GM19397 (cell line): Measurements from ENCODE around the gene F8.
A peak's percentile ranks its signal among the peaks of the same experiment; 100 is the strongest.
"Not testable (repeated sequence)": the region's sequence is repeated elsewhere in the genome, so short reads cannot be mapped to it uniquely, and the experiment has no call there.

Experiments
- ATAC-seq: cut with Tn5 transposase; IDR thresholded peaks from one replicate; pipeline ENCODE4 v1.9.1; 2021; ENCODE audit warnings: mild to moderate bottlenecking, moderate library complexity; ENCODE audit not compliant: unreplicated experiment

Gene F8

DNA sequence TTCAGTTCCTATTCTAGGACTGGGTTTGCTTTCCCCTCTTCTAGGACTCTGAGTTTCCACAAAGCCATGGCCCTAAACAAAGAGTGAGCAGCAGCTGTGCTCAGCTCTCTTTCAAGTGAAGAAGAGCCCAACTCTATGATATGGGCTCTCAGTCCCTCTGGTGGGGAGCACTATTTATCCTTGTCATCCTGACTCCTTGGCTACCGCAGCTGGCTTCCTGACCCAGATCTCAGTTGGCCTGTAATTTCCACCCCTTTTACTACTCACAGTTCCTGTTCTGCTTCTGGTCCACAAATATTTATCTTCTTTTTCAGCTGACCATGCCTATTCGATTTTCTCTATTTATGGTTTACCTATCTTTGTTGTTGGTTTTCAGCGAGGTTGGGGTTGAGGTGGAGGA is 33.8 kb downstream of the F8 start:
- ATAC-seq = no peak

DNA sequence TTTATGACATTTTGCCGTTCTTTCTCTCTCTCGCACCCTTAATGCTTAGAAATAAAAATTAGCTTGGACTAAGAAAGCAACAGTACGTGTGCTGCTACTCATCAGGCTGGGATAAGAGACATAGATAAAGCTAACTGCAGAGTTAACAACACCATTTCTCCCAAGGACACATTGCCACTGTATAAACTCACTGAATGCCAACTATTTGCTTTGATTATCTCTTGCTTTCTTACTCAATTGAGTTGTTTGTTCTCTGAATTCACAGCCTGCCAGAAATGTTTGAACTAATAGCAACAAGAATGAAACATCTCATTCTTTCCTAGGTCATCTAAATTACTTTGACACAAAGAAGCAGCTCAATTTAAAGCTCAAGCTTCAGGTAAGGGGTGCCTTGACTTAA is 34.6 kb downstream of the F8 start:
- ATAC-seq = no peak

DNA sequence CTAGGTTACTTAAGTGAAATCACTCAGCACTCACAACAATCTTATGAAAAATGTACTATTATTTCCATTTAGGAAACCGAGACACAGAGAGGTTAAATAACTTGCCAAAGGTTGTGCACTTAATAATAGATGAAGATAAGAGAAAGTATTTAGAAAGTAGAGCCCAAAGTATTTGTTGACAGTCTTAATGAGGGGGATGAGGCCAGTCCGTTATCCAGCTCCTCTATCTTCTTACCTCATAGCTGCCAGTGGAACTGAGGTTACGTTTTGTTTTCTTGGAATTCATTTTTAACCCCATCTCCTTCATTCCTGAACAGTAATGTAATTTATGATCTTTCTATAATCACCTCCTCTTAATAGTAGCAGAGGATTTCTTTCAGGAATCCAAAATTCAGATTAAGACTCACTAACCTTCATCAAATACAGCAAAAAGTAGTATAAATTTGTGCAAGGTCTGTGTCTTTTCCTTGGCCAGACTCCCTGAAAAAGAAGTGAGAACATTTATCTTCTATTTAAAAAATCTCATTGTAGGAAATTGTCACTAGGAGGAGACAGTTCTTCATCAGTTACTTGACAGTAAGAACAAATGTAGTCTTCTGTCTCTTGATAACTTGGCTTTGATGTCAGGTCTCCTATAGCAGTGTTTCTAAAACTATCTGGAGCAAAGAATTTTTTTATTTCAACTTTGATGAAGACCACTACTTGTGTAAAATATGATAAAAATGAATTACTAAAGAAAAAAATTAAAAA is 35.5 kb downstream of the F8 start:
- no peak for ATAC-seq

DNA sequence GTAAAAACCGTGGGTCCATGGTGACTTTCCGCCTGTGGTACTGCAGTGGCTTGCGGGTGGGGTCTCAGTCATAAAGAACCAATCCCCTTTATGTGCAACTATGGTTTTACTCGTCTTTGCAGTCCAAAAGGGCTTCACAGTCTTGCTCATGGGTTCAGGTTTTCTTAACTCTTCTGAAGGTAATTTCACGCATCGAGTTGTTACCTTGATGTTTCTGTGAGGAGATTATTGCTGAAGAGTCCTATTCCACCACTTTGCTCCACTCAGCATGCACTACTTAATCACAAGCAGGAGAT is 41.5 kb downstream of the F8 start:
- no peak for ATAC-seq

DNA sequence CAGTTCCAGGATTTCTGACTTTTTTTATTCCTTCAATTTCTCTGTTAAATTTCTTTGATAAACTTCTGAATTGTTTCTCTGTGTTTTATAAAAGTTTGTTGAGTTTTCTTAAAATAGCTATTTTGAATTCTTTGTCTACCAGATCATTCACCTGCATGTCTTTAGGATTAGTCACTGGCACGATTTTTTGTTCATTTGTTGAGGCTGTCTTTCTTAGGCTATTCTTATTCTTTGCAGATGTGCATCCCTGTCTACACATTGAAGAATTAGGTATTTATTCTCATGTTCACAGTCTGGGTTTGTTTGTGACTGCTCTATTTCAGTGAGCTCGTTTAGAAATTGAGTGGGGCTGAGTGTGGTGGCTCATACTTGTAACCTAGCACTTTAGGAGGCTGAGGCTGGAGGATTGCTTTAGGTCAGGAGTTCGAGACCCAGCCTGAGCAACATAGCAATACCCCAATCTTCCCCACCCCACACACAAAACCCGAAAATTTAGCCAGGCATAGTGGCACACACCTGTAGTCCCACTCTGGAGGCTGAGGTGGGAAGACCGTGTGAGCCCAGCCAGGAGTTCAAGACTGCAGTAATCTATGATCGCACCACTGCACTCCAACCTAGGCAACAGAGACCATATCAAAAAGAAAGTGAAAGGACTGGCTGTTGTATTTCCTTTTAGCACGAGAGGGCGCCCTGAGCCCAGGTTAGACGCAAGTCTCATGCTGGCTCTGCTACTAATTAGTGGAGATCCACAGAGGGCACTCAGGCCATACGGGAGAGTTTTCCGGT is 42.0 kb downstream of the F8 start:
- peak; percentile 94 for ATAC-seq

DNA sequence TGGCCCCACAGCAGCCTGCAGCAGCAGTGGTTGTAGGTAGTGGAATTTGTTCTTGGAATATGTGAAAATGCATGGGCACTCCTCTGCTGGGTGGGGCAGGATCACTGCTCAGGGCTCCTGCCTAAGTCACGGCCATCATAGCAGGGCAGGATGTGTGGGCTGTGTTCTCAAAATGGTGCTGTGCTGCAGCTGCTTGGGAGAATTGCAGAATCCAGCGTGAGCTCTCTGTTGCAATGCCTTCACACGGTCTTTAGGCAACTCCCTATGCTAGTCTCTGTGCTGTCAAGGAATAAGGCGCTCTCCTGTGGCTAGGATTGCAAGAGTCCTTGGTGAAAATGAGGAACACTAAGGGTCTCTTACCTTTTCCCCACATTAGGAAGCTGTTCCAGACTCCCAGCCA is 42.9 kb downstream of the F8 start:
- no peak for ATAC-seq

DNA sequence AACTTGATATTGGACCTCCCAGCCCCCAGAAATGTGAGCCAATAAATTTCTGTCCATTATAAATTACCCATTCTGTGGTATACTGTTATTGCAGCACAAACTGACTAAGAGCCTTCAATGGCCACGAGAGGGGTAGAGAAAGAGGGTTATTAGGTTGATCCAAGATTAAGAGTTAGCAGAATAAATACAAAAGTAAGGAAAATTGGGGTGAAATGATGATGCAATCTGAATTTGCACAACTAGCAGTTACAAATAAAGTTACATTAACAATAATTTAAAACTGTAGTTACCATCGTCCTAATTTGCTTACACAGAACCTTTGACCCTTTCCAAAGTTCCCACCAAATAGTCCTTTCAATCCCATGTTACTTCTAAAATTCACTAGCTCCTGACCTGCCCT is 54.2 kb downstream of the F8 start:
- ATAC-seq = no peak

DNA sequence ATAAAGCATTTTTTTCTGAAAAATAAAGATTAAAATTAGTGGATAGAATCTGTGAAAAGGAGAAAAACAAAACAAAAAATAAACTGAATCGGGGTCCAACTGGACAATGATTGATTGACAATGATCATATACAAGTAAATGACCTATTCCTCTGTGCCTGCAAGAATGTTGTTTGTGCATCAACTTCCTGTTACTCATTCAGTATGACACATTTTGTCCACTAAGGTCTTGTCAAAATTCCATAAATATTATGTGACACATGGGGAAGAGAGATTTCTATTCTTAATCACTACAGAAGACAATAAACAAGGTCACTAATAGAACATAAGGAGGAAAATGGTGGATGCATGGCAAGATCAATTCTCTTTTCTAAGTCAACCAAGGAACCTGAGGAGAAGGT is 54.9 kb downstream of the F8 start:
- no peak for ATAC-seq

DNA sequence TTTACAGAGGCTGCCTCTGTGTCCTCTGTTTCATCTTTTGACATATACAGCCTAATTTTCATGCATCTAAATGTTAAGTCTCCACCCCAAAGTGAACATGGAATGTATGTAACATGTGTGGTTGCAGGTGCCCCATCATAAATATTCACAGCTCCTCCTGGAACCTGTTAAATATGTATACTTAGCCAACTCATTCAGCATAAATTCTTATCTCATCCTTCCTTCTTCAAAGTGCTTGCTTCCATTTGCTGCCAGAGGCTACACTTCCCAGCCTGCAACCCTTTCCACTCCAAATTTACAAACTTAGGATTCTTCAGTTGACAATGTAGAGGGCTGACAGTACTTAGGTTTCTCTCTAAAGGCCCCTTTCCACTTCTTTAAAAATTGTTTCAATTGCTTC is 60.6 kb downstream of the F8 start:
- no peak for ATAC-seq

DNA sequence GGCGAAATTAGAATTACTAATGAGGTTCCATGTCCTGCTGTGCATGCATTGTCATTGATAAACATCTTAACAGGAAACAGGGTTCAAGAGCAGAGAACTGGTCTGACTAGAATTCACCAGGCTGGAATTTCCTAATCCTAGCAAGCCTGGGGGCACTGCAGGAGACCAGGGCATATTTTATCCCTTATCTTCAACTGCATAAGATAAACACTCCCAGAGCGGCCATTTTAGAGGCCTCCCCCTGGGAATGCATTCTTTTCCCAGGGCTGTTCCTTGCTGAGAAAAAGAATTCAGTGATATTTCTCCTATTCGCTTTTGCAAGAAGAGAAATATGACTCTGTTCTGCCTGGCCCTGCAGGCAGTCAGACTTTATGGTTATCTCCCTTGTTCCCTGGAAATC is 66.7 kb downstream of the F8 start:
- ATAC-seq = not testable (repeated sequence)

DNA sequence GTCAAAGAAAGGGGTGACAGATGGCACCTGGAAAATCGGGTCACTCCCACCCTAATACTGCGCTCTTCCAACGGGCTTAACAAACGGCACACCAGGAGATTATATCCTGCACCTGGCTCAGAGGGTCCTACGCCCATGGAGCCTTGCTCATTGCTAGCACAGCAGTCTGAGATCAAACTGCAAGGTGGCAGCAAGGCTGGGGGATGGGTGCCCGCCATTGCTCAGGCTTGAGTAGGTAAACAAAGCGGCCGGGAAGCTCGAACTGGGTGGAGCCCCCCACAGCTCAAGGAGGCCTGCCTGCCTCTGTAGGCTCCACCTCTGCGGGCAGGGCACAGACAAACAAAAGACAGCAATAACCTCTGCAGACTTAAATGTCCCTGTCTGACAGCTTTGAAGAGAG is 83.3 kb downstream of the F8 start:
- not testable (repeated sequence) for ATAC-seq

DNA sequence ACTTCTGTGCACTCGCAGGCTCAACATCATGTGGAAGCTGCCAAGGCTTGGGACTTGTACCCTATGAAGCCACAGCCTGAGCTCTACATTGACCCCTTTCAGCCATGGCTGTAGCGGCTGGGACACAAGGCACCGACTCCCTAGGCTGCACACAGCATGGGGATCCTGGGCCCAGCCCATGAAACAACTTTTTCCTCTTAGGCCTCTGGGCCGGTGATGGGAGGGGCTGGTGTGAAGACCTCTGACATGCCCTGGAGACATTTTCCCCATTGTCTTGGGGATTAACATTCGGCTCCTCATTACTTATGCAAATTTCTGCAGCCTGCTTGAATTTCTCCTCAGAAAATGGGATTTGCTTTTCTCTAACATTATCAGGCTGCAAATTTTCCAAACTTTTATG is 97.8 kb downstream of the F8 start:
- ATAC-seq = not testable (repeated sequence)

DNA sequence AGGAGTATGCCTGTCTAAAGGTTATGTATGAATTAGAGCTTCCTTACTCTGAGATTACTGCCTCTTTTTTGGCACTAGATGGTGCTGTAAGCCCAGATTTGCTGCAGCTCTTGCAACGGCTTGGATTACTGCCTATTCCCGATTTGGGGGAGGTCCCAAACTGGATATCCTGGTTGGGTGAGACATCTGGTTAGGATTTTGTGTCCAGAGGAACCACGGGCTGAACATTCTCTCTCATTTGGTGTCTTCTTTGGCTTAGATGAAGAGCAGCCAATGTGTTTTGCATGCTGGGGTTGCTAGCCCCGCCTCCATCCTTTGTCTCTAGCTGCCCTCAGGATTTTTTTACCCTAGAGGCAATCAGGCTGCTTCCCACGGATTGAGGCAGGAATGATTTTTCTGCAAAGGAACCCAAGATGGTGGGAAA is 104.5 kb downstream of the F8 start:
- ATAC-seq = no peak

DNA sequence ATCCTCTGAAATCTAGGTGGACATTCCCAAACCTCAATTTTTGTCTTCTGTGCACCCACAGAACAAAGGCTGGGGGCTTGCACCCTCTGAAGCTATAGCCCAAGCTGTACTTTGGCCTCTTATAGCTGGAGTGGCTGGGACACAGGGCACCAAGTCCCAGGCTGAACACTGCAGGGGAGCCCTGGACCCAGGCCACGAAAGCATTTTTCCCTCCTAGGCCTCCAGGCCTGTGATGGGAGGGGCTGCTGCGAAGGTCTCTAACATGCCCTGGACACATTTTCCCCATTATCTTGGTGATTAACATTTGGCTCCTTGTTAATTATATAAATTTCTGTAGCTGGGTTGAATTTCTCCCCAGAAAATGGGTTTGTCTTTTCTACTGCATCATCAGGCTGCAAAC is 108.5 kb downstream of the F8 start:
- ATAC-seq = no peak

DNA sequence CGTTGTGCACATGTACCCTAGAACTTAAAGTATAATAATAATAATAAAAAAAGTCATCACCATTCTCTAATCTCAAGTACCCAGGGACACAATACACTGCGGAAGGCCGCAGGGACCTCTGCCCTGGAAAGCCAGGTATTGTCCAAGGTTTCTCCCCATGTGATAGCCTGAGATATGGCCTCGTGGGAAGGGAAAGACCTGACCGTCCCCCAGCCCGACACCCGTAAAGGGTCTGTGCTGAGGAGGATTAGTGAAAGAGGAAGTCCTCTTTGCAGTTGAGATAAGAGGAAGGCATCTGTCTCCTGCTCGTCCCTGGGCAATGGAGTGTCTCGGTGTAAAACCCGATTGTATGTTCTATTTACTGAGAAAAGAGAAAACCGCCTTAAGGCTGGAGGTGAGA is 112.0 kb downstream of the F8 start:
- ATAC-seq = not testable (repeated sequence)

DNA sequence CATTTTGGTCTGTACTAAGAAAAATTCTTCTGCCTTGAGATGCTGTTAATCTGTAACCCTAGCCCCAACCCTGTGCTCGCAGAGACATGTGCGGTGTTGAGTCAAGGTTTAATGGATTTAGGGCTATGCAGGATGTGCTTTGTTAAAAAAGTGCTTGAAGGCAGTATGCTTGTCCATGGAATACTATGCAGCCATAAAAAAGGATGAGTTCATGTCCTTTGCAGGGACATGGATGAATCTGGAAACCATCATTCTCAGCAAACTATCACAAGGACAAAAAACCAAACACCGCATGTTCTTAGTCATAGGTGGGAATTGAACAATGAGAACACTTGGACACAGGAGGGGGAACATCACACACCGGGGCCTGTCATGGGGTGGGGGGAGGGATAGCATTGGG is 112.5 kb downstream of the F8 start:
- not testable (repeated sequence) for ATAC-seq

DNA sequence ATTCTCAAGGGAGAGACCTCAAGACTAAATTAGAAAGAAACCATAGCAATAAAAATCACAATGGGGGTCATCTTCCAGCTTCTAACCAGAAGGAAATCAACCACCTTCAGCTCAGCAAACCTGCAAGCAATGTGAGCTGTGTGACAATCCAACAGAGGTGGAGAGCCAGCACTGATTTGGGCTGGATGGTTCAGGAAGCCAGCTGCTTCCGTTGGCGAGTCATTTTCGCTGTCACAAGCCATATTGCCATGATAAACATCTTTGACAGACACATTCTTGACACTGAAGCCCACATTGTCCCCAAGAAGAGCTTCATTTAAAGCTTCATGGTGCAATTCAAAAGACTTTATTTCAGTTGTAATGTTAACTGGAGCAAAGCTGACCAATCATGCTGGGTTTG is 113.7 kb downstream of the F8 start:
- ATAC-seq = no peak

DNA sequence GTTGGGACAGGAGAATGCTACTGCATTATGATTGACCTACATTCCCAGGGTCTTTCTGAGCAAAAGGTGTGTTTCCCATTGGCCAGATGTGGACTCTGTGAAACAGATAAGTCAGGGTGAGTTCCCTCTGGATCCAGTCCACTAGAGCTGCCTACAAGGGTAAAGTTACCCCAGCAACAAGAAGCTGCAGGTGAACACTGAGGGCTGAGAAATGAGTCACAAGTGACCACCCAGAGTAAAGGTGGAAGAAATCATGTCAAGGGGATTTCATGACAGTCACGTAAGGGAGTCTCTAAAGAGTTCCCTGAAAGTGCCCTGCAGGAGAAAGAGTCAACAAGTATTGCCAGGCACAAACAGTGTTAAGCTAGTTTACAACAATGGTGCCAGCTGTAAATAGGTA is 120.1 kb downstream of the F8 start:
- no peak for ATAC-seq

DNA sequence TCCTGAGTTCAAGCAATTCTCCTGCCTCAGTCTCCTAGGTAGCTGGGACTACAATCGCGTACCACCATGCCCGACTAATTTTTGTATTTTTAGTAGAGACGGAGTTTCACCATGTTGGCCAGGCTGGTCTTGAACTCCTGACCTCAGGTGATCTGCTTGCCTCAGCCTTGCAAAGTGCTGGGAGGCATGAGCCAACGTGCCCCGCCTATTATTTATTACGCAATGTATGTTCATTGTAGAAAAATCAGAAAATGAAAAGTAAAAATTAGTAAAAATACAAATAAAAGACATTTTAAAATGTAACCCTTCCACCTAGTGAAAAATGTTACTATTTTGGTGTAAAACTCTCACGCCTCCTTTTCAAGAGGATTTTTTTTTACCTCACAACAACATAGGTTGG is 122.2 kb downstream of the F8 start:
- ATAC-seq = no peak

DNA sequence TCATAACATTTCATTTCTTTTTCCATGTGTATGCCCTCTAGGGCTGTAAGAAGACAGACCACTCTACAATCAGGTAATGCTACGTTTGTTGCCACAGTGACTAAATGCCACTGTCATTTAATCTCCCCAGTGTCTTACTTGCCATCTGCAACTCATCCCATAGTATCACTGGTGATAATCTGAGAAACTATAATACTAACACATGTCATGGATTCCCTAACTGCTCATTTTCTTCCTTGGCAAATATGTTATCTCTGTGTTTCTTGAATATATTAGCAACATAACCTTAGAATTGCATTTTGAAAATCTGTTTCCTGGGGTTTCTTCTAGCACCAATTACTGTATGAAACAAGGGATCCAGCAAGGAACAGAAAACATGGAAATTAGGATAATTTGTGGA is 130.2 kb downstream of the F8 start:
- ATAC-seq = no peak

DNA sequence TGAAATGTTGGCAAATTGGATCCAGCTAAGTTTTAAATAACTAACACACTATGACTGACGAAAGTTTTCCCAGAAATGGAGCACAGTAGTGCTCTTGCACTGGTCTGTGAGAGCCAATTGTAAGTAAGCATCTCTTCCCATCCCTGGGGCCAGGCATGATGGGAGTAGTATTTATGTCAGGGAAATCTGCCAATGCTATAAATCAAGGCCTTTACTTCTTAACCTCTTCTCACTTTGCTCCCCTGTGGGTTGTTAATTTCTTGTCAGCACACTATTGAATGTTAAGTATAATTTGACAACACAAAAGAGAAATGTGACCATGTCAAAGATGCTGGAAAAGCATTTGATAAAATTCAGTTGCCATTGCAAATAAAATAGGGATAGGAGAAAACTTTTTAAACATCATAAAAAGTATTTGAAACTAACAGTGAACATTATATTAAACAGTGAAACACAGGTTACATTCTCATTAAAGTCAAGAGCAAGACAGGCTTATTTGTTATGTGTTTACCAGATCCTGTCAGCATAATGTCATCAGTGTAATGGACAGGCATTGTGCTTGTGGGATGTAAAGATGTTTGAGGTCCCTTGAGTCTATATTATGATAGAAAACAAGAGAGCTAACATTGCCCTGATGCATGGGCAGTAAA is 131.4 kb downstream of the F8 start:
- no peak for ATAC-seq

DNA sequence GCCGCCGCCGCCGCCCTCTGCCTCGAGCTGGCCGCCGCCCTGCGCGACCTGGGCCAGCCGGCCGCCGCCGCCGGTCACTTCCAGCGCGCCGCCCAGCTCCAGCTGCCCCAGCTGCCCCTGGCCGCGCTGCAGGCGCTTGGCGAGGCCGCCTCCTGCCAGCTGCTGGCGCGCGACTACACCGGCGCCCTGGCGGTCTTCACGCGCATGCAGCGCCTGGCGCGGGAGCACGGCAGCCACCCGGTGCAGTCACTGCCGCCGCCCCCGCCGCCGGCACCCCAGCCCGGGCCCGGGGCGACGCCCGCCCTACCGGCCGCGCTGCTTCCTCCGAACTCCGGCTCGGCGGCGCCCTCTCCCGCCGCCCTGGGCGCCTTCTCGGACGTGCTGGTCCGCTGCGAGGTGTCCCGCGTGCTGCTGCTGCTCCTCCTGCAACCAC is 135.7 kb downstream of the F8 start:
- peak; percentile 49 for ATAC-seq
